Peyer's patch (tissue), 4 donors: ENCODE results near the gene PLOD3.
"Not testable (repeated sequence)": the region's sequence is repeated elsewhere in the genome, so short reads cannot be mapped to it uniquely, and the experiment has no call there.

ENCODE experiments used
- POLR2A ChIP-seq, 2 donors: fragments of 450-650 bp; IDR thresholded peaks; one replicate each; pipeline ENCODE4 v1.5.1; 2017; ENCODE audit warnings: antibody characterized with exemption in 2 of 2, mild to moderate bottlenecking in 2 of 2, moderate library complexity in 2 of 2
- TF ChIP-seq, protein P1 (sequence below), 6 experiments: fragments of 450-650 bp in 4 of 6; fragments of 200-600 bp in 2 of 6; sonication (generic) in 1 of 6; IDR thresholded peaks; one replicate each; pipeline ENCODE4 v1.5.1; 2017 to 2019; ENCODE audit warnings: antibody characterized with exemption in 6 of 6, mild to moderate bottlenecking in 3 of 6, moderate library complexity in 1 of 6

DNA sequence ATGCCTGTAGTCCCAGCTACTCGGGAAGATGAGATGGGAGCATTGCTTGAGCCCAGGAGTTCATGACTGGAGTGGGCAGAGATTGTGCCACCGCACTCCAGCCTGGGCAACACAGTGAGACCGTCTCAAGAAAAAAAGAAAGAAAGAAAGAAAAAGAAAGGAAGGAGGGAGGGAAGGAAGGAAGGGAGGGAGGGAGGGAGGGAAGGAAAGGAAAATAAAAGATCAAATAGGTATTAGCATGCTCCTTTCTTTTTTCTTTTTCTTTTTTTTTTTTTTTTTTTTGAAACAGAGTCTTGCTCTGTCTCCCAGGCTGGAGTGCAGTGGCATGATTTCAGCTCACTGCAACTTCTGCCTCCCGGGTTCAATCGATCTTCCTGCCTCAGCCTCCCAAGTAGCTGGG, 35.8 kb upstream of the PLOD3 start:
- TF ChIP-seq, protein P1, sequence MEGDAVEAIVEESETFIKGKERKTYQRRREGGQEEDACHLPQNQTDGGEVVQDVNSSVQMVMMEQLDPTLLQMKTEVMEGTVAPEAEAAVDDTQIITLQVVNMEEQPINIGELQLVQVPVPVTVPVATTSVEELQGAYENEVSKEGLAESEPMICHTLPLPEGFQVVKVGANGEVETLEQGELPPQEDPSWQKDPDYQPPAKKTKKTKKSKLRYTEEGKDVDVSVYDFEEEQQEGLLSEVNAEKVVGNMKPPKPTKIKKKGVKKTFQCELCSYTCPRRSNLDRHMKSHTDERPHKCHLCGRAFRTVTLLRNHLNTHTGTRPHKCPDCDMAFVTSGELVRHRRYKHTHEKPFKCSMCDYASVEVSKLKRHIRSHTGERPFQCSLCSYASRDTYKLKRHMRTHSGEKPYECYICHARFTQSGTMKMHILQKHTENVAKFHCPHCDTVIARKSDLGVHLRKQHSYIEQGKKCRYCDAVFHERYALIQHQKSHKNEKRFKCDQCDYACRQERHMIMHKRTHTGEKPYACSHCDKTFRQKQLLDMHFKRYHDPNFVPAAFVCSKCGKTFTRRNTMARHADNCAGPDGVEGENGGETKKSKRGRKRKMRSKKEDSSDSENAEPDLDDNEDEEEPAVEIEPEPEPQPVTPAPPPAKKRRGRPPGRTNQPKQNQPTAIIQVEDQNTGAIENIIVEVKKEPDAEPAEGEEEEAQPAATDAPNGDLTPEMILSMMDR (IDR thresholded peaks at IDR 0.05): not testable (repeated sequence)
- not testable (repeated sequence) for TF ChIP-seq POLR2A (IDR thresholded peaks at IDR 0.05)
